ENCODE results near the gene SP100. TPM values are rescaled to one million over a fixed set of nuclear protein-coding genes. Genes with fewer than 3 reads are reported as not detected.

Gene SP100
- total and polyA plus RNA-seq, 2 of the 8 experiments (the other 6 are each of a cell fraction or from before 2014, with no cell fraction given): 0.06 to 1.1 TPM

- H3K27ac ChIP-seq (ENCODE audit: low read depth, low read length): no peak overlapping the region
- no peaks in the 10 kb centered on the region for H3K79me1 ChIP-seq (ENCODE audit: low read depth, low read length)
- H3K4me1 ChIP-seq (replicated peaks in 1 of 4; ENCODE audit: control insufficient read depth in 3 of 4, insufficient read depth in 4 of 4, low read length in 3 of 4): peaks cover 4 to 14% (median 6%) of the 10 kb centered on the region in 4 experiments
- no peak overlapping the region for H2BK120ac ChIP-seq (replicated peaks; ENCODE audit: low read depth, low read length)
- no peak overlapping the region for H3K23ac ChIP-seq (ENCODE audit: insufficient read length)
- H3K4me3 ChIP-seq (ENCODE audit: extremely low read depth in 1 of 4, insufficient read depth in 2 of 4, low read depth in 3 of 4, low read length in 4 of 4): no peak overlapping the region
- H3K18ac ChIP-seq (ENCODE audit: extremely low read depth, low read length): no peak overlapping the region
- no peak overlapping the region for H4K8ac ChIP-seq (ENCODE audit: extremely low read depth, insufficient read depth, low read length)
- H3K36me3 ChIP-seq (ENCODE audit: control insufficient read depth in 2 of 4, insufficient read depth in 4 of 4, low read length in 3 of 4): no peaks in the 10 kb centered on the region
- no peaks in the 10 kb centered on the region for H3K27me3 ChIP-seq (replicated peaks in 1 of 4; ENCODE audit: control insufficient read depth in 3 of 4, extremely low read depth in 1 of 4, insufficient read depth in 3 of 4, low read length in 3 of 4)
- H3K4me2 ChIP-seq (ENCODE audit: insufficient read depth in 1 of 2, low read depth in 2 of 2, low read length in 2 of 2): no peak overlapping the region
- no peak overlapping the region for H2BK20ac ChIP-seq (ENCODE audit: low read length)
- FAIRE-seq (no peak), DNase-seq (ENCODE audit: low read depth in 1 of 2, low spot score in 2 of 2) (no peak)
- no peaks in the 10 kb centered on the region for H3K79me2 ChIP-seq (ENCODE audit: control insufficient read depth in 1 of 2, insufficient read depth in 2 of 2, low read length in 2 of 2)
- TF ChIP-seq HDAC6 (IDR thresholded peaks at IDR 0.05; ENCODE audit: low read depth, low read length): no peak
- no peak for TF ChIP-seq CBX5 (IDR thresholded peaks at IDR 0.05; ENCODE audit: low read depth, low read length)
- no peak overlapping the region for H2BK12ac ChIP-seq (ENCODE audit: low read depth, low read length)
- H3K9me3 ChIP-seq (ENCODE audit: insufficient read depth in 2 of 2, low read depth in 1 of 2, low read length in 1 of 2): no peaks in the 10 kb centered on the region
- no peak overlapping the region for H3K9ac ChIP-seq (replicated peaks in 1 of 4; ENCODE audit: extremely low read depth in 1 of 4, low read depth in 3 of 4, low read length in 3 of 4)
- no peak overlapping the region for H2AK5ac ChIP-seq (ENCODE audit: low read depth, low read length)
- no peaks in the 10 kb centered on the region for H3K23me2 ChIP-seq (ENCODE audit: low read depth, low read length)
- H3K4ac ChIP-seq (replicated peaks; ENCODE audit: insufficient read length, low read depth, low read length): no peak overlapping the region
- H4K91ac ChIP-seq (replicated peaks; ENCODE audit: insufficient read length, low read length): no peak overlapping the region
- H3K56ac ChIP-seq (replicated peaks; ENCODE audit: insufficient read length, low read depth, low read length): no peak overlapping the region
- H3K14ac ChIP-seq (ENCODE audit: insufficient read length): no peak overlapping the region
- H2AFZ ChIP-seq (ENCODE audit: low read length): no peak overlapping the region
- no peaks in the 10 kb centered on the region for H4K20me1 ChIP-seq (replicated peaks in 1 of 2; ENCODE audit: control insufficient read depth in 1 of 2, insufficient read depth in 2 of 2, low read length in 2 of 2)
- no peak overlapping the region for H4K5ac ChIP-seq (ENCODE audit: insufficient read length, low read depth, low read length)
- H2BK15ac ChIP-seq (ENCODE audit: low read length): no peak overlapping the region
- no peak overlapping the region for H2BK5ac ChIP-seq (ENCODE audit: low read depth, low read length)
- POLR2A ChIA-PET (ENCODE audit: partially characterized antibody): interaction anchor here (1.5 kb wide), 1 partner anchor 11 kb away, joined by 4 read pairs; no protein-coding TSS in a partner anchor
- CTCF ChIA-PET (ENCODE audit: partially characterized antibody): no interaction called here
These were observed 43.2 kb downstream of the SP100 start for GRCh38 chr2:230459216-230459615.
